ENCODE measurements around the gene LMAN2. TPM values are rescaled to one million over a fixed set of nuclear protein-coding genes. Genes with fewer than 3 reads are reported as not detected.

Gene LMAN2
- total RNA-seq, 1 donor = 190 TPM

DNA sequence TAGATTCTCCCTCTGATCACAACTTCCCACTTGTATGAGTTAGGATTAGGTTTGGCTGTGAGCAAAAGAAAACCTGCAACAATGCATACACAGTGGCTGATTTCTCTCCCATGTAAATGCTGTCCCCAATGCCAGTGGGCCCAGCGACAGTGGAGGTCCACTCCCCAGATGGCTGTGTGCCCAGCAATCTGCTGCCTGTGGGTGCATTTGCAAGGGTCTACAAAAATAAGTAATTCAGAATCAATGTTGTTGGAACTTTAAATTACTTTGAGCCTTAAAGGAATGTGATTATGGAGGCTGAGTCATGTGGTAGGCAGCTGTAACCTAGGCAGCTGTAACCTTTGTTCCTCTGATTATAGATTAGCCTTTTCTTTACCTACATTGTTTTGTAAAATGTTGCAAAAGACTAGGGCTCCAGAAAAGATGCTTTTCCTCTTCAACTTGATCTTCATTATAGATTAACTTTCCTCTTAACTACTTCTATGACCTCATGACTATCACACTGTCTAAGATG, 25.5 kb downstream of the LMAN2 start:
- DNase-seq (ENCODE audit: low read depth) = no peak
- TF ChIP-seq, protein P1, sequence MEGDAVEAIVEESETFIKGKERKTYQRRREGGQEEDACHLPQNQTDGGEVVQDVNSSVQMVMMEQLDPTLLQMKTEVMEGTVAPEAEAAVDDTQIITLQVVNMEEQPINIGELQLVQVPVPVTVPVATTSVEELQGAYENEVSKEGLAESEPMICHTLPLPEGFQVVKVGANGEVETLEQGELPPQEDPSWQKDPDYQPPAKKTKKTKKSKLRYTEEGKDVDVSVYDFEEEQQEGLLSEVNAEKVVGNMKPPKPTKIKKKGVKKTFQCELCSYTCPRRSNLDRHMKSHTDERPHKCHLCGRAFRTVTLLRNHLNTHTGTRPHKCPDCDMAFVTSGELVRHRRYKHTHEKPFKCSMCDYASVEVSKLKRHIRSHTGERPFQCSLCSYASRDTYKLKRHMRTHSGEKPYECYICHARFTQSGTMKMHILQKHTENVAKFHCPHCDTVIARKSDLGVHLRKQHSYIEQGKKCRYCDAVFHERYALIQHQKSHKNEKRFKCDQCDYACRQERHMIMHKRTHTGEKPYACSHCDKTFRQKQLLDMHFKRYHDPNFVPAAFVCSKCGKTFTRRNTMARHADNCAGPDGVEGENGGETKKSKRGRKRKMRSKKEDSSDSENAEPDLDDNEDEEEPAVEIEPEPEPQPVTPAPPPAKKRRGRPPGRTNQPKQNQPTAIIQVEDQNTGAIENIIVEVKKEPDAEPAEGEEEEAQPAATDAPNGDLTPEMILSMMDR (IDR thresholded peaks at IDR 0.05; ENCODE audit: insufficient read depth, low read length) = no peak
- H3K4me3 ChIP-seq (ENCODE audit: low read depth, low read length) = no peak overlapping the region

DNA sequence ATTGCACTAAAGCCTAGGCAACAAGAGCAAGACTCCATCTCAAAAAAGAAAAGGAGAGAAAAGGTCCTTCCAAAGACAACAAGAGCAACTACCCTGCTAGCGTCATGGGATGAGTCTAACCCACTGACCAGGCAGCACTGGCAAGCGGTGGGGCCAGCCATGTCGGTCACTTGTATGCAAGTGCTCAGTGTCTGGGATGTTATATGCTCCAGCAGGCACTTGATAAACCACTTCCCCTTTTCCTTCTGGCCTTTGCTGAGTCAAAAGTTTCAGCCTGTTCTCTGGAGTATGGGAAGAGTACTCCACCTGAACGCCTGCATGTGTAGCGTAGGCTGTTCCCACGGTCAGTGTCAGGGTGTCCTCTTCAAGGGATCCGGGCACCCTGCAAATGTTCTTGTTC, 30.6 kb downstream of the LMAN2 start:
- H3K4me3 ChIP-seq (ENCODE audit: low read depth, low read length) = no peak overlapping the region
- no peak for DNase-seq (ENCODE audit: low read depth)
- TF ChIP-seq, protein P1 (IDR thresholded peaks at IDR 0.05; ENCODE audit: insufficient read depth, low read length) = no peak

DNA sequence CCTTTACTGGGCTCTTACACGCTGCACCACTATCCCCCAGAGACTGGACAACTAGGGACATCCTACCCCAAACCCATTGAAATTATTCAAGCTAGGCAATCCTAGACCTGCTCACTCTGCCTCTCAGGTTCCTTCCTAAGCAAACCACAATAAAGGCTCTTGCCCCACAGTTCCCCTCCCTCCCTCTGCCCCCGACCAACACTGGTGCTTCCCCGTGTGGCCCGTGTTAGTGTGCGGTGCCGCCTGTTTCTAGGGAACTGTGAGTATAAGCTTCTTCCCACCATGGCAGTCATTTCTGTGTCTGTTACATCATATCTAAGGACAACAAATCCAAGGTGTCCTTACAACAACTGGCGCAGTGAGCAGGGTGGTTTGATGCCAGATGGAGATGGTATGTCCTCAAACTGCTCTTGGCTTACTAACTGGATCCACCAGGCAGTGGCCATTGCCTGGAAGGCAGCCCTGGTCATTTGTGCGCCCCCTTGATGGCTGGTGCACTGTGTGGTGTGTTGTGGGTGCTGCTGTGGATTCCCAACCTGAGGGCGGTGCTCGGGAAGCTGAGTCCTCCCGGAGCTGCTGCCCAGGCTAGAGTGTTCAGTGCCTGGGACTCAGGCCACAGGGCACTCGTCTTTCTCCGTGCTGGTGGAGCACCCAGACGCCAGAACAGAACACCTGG, 31.4 kb downstream of the LMAN2 start:
- H3K4me3 ChIP-seq (ENCODE audit: low read depth, low read length) = no peak overlapping the region
- TF ChIP-seq, protein P1 (IDR thresholded peaks at IDR 0.05; ENCODE audit: insufficient read depth, low read length) = no peak
- no peak for DNase-seq (ENCODE audit: low read depth)

DNA sequence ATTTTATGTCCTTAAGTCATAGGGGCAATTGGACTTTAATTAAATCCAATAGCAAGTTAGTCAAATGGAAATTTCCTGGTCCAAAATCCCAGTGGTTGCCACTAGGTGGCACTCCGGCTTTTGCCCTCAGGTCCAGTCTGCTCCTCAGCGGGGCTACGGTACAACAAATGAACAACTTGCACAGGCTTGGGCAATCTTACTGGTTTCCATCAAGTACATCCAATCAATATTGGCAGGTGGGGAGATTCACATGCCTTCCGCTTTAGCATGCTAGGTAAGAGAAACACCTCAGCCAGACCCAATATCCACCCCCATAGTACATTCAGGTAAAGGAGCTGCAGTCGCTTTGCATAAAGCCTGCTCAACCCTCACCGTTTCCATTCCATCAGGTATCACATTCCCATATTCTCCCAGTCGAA, 33.5 kb downstream of the LMAN2 start:
- no peak overlapping the region for H3K4me3 ChIP-seq (ENCODE audit: low read depth, low read length)
- TF ChIP-seq, protein P1 (IDR thresholded peaks at IDR 0.05; ENCODE audit: insufficient read depth, low read length) = peak; percentile 89
- peak; percentile 81 for DNase-seq (ENCODE audit: low read depth)

DNA sequence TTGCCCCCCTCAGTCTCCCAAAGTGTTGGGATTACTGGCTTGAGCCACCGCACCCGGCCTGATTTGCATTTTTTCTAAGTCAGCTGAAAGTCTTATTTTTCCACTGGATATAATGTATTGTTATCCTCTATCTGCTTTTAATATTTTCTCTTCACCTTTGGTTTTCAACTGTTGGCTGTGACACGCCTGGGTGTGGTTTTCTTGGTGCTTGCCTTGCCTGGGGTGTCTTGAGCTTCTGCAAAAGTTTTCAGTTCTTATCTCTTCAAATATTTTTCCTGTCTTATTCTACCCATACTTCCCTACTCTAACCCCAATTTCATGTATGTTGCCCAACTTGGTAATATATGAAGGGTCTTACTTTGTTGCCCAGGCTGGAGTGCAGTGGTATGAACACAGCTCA, 35.5 kb downstream of the LMAN2 start:
- no peak overlapping the region for H3K4me3 ChIP-seq (ENCODE audit: low read depth, low read length)
- DNase-seq (ENCODE audit: low read depth) = no peak
- TF ChIP-seq, protein P1 (IDR thresholded peaks at IDR 0.05; ENCODE audit: insufficient read depth, low read length) = no peak

DNA sequence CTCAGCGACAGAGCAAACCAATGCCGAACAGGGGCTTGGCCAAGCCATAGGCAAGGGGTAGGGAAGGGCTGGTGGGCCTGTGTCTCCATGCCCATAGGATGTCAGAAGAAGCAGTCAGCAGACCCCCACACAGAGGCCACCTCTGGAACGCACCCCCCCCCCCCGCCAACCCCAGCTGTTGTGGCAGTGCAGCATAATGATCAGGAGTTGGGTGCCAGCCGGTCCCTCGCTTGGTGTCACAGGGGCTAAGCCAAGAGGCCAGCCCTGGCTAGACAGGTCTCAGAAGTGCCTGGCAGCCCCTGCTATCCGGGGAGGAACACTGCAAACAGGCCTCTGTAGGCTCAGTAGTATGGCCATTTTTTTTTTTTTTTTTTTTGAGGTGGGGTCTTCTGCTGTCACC, 36.1 kb downstream of the LMAN2 start:
- H3K4me3 ChIP-seq (ENCODE audit: low read depth, low read length) = no peak overlapping the region
- DNase-seq (ENCODE audit: low read depth) = no peak
- TF ChIP-seq, protein P1 (IDR thresholded peaks at IDR 0.05; ENCODE audit: insufficient read depth, low read length) = no peak

Measured in fibroblast of the aortic adventitia (primary cell).